Measurements from ENCODE around the gene AQP12B. TPM values are rescaled to one million over a fixed set of nuclear protein-coding genes. Genes with fewer than 3 reads are reported as not detected.

Gene AQP12B
- total and polyA plus RNA-seq, 9 of the 15 experiments (the other 6 are each of a cell fraction or from before 2014, with no cell fraction given): not detected

DNA sequence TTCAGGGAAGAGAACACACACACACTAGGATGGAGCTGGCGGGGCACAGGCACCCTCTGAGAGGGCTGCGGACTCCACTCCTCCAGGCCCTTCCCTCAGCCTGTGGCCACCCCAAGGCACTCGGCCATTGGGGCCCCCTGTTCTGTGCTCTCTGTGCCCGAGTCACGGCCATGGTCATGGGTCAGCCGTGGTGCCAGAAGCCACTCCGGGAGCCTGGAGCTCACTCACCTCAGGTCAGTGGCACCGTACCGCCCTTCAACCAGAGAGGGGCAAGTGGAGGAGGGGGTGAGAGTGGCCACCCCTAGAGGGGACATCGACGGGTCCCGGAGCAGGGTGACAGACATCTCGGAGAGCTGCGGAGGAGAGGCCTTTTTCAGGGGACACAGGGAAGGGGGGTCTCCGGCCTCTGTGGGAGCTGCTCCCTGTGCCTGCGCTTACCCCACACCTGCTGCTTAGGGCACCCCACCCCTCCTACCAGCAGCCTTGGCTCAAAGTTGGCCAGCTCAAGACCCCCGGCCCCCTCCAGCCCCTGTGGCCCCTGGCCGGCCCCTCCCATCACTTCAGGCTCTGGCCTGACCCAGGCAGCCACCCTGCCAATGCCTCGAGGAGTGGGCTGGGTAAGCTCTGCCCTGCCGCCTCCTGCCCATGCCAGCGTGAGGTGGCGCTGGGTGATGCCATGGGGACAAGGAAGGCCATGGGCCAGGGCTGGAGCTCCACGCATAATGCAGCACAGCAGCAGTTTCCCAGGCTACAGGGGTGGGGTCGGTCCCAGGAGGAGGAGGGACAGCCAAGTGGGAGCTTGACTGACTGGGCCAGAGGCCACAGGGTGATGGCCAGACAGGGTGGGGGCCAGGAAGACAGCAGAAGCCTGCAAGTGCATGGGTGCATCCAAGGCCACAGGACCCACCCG, 38.3 kb upstream of the AQP12B start:
- H3K27me3 ChIP-seq (ENCODE audit: control insufficient read depth in 2 of 2, insufficient read depth in 2 of 2, low read length in 2 of 2): peaks cover 4 to 80% of the 10 kb centered on the region in 2 experiments; a peak in 4 of 5 replicates
- intact Hi-C loops (cut with micrococcal nuclease) (no loop called here), in situ Hi-C loops (cut with MboI) (no loop called here)
- WGBS (ENCODE audit: insufficient coverage, low coverage, missing lambda C conversion rate): 5% methylated on average over 8 of the region's 25 CpGs
- TF ChIP-seq ZNF324 (CRISPR knock-in tag; IDR thresholded peaks at IDR 0.05) (no peak), NCOR1 (IDR thresholded peaks at IDR 0.05) (no peak), HOXB6 (CRISPR knock-in tag; IDR thresholded peaks at IDR 0.05; ENCODE audit: borderline replicate concordance) (no peak), CBX8 (IDR thresholded peaks at IDR 0.05; ENCODE audit: borderline replicate concordance, extremely low read depth, low read depth, low read length, poor library complexity, severe bottlenecking) (no peak), CBFA2T3 (IDR thresholded peaks at IDR 0.05) (no peak), YY1 (IDR thresholded peaks at IDR 0.05; ENCODE audit: borderline replicate concordance in 1 of 3, control insufficient read depth in 1 of 3, extremely low read depth in 1 of 3, insufficient read depth in 3 of 3, insufficient read length in 1 of 3, insufficient replicate concordance in 2 of 3, low read depth in 1 of 3, low read length in 2 of 3) (no peak), DNMT1 (IDR thresholded peaks at IDR 0.05) (no peak), MED1 (CRISPR knock-in tag; IDR thresholded peaks at IDR 0.05; ENCODE audit: borderline replicate concordance) (no peak), MYC (IDR thresholded peaks at IDR 0.05; ENCODE audit: low read depth, low read length) (no peak), MYC (CRISPR knock-in tag; IDR thresholded peaks at IDR 0.05; ENCODE audit: borderline replicate concordance, low read depth) (no peak), PTTG1 (tag; IDR thresholded peaks at IDR 0.05; ENCODE audit: low read depth) (no peak), PTRF (tag; IDR thresholded peaks at IDR 0.05) (no peak), BHLHE40 (IDR thresholded peaks at IDR 0.05; ENCODE audit: low read length) (no peak), MCM2 (IDR thresholded peaks at IDR 0.05; ENCODE audit: low read depth) (no peak)
- DNase-seq (ENCODE audit: extremely low read depth in 1 of 4, low spot score in 3 of 4): no peak
- H2AFZ ChIP-seq (ENCODE audit: low read depth, low read length): no peak overlapping the region
- no peak for ATAC-seq
- no peak for FAIRE-seq
- no peaks in the 10 kb centered on the region for H3K9me3 ChIP-seq (replicated peaks; ENCODE audit: control insufficient read depth, insufficient read depth, low read depth, low read length)
- H3K4me1 ChIP-seq (replicated peaks in 1 of 2; ENCODE audit: control insufficient read depth in 2 of 2, insufficient read depth in 2 of 2, low read length in 2 of 2): peaks cover 0 to 8% of the 10 kb centered on the region in 2 experiments; a peak in 1 of 5 replicates
- CTCF ChIA-PET (ENCODE audit: low intra/inter-chr PET ratio): no interaction called here
- H3K4me2 ChIP-seq (ENCODE audit: insufficient read depth, low read length): no peak overlapping the region
- no peaks in the 10 kb centered on the region for H3K36me3 ChIP-seq (ENCODE audit: control insufficient read depth, insufficient read depth, low read length)
- H4K20me1 ChIP-seq (replicated peaks; ENCODE audit: control insufficient read depth, insufficient read depth, low read length): no peaks in the 10 kb centered on the region
- BruUV-seq (replicated peaks): no TSS peak
- no peak overlapping the region for H3K27ac ChIP-seq (ENCODE audit: extremely low read depth, low read depth, low read length)
- H3K9ac ChIP-seq (ENCODE audit: insufficient read depth in 1 of 2, low read depth in 2 of 2, low read length in 2 of 2): no peak overlapping the region
- H3K4me3 ChIP-seq: no peak overlapping the region
- POLR2A ChIA-PET: no interaction called here
- H3K79me2 ChIP-seq (ENCODE audit: control insufficient read depth, insufficient read depth, low read length): no peaks in the 10 kb centered on the region
- no peaks in the 10 kb centered on the region for H3K9me1 ChIP-seq (ENCODE audit: control insufficient read depth, insufficient read depth, low read length)
